ENCODE data around the gene GABRD. TPM values are rescaled to one million over a fixed set of nuclear protein-coding genes. Genes with fewer than 3 reads are reported as not detected.

Gene GABRD
- total RNA-seq, 1 donor from 2014 or later: not detected

- Histone ChIP-seq H3K27me3 (ENCODE audit: control insufficient read depth, insufficient read depth, low read length) (peaks cover 25% of the 10 kb centered on the region), H3K4me3 (ENCODE audit: low read depth, low read length) (no peak within 1 kb of the TSS), H3K36me3 (ENCODE audit: control insufficient read depth, insufficient read depth, low read length) (no peaks in the 10 kb centered on the region)
- no peak for TF ChIP-seq CTCF (IDR thresholded peaks at IDR 0.05; ENCODE audit: insufficient read depth, low read length, poor library complexity, severe bottlenecking)
- no peak for DNase-seq (ENCODE audit: low read depth)
These were observed 15.5 kb upstream of the GABRD start, which contains the start of gene CFAP74 for GRCh38 chr1:2003541-2004131. Gene CFAP74 (minus strand): TSS chr1:2003786. CDS start chr1:1990956, 12,830 bp downstream.

- no peak for TF ChIP-seq CTCF (IDR thresholded peaks at IDR 0.05; ENCODE audit: insufficient read depth, low read length, poor library complexity, severe bottlenecking)
- Histone ChIP-seq H3K27me3 (ENCODE audit: control insufficient read depth, insufficient read depth, low read length) (peaks cover 35% of the 10 kb centered on the region), H3K36me3 (ENCODE audit: control insufficient read depth, insufficient read depth, low read length) (no peaks in the 10 kb centered on the region), H3K4me3 (ENCODE audit: low read depth, low read length) (no peak overlapping the region)
- no peak for DNase-seq (ENCODE audit: low read depth)
These were observed 14.3 kb upstream of the GABRD start for GRCh38 chr1:2004856-2005255.

- Histone ChIP-seq H3K27me3 (ENCODE audit: control insufficient read depth, insufficient read depth, low read length) (peaks cover 27% of the 10 kb centered on the region), H3K36me3 (ENCODE audit: control insufficient read depth, insufficient read depth, low read length) (no peaks in the 10 kb centered on the region), H3K4me3 (ENCODE audit: low read depth, low read length) (no peak overlapping the region)
- DNase-seq (ENCODE audit: low read depth): no peak
- no peak for TF ChIP-seq CTCF (IDR thresholded peaks at IDR 0.05; ENCODE audit: insufficient read depth, low read length, poor library complexity, severe bottlenecking)
These were observed 9.8 kb upstream of the GABRD start for GRCh38 chr1:2009101-2010053.

- TF ChIP-seq CTCF (IDR thresholded peaks at IDR 0.05; ENCODE audit: insufficient read depth, low read length, poor library complexity, severe bottlenecking): no peak
- DNase-seq (ENCODE audit: low read depth): no peak
- H3K27me3 ChIP-seq (ENCODE audit: control insufficient read depth, insufficient read depth, low read length): peaks cover 41% of the 10 kb centered on the region
- H3K4me3 ChIP-seq (ENCODE audit: low read depth, low read length): no peak overlapping the region
- H3K36me3 ChIP-seq (ENCODE audit: control insufficient read depth, insufficient read depth, low read length): no peaks in the 10 kb centered on the region
These were observed 5.0 kb upstream of the GABRD start for GRCh38 chr1:2014181-2014580.

- no peak for DNase-seq (ENCODE audit: low read depth)
- no peaks in the 10 kb centered on the region for H3K36me3 ChIP-seq (ENCODE audit: control insufficient read depth, insufficient read depth, low read length)
- peaks cover 41% of the 10 kb centered on the region for H3K27me3 ChIP-seq (ENCODE audit: control insufficient read depth, insufficient read depth, low read length)
- H3K4me3 ChIP-seq (ENCODE audit: low read depth, low read length): no peak overlapping the region
- TF ChIP-seq CTCF (IDR thresholded peaks at IDR 0.05; ENCODE audit: insufficient read depth, low read length, poor library complexity, severe bottlenecking): no peak
These were observed 4.1 kb upstream of the GABRD start for GRCh38 chr1:2014741-2015735.

All from kidney epithelial cell (primary cell).